CD4-positive, CD25-positive, alpha-beta regulatory T cell (primary cell): Measurements from ENCODE around the gene ZNRF3. TPM values are rescaled to one million over a fixed set of nuclear protein-coding genes. Genes with fewer than 3 reads are reported as not detected.
A peak's percentile ranks its signal among the peaks of the same experiment; 100 is the strongest.

ENCODE experiments used
- ATAC-seq, 2 donors: fragments of 150-1000 bp; cut with Tn5 transposase; one replicate each; pipeline ENCODE4 v1.10.0; 2021; ENCODE audit warnings: low read depth in 2 of 2, moderate number of reproducible peaks in 2 of 2, moderate library complexity in 1 of 2
- DNase-seq, 3 donors: peaks; one replicate each; pipeline versions ENCODE4 v3.0.0 to v3.0.0-alpha.2; 2012 to 2022; ENCODE audit warnings: mixed read lengths in 1 of 3
- H3K27ac ChIP-seq: one replicate; pipeline ENCODE4 v1.7.0; 2013; ENCODE audit warnings: mild to moderate bottlenecking, low read length; ENCODE audit not compliant: insufficient read depth, poor library complexity, severe bottlenecking
- H3K27me3 ChIP-seq: one replicate; pipeline ENCODE4 v1.7.0; 2013; ENCODE audit warnings: low read length; ENCODE audit not compliant: control insufficient read depth, insufficient read depth
- H3K36me3 ChIP-seq: one replicate; pipeline ENCODE4 v1.7.0; 2013; ENCODE audit warnings: mild to moderate bottlenecking, low read length, moderate library complexity; ENCODE audit not compliant: control insufficient read depth, insufficient read depth
- H3K4me1 ChIP-seq: 2 replicates; pipeline ENCODE4 v1.7.0; 2013; ENCODE audit warnings: mild to moderate bottlenecking, low read length; ENCODE audit not compliant: insufficient read depth, control insufficient read depth, poor library complexity, severe bottlenecking
- H3K4me3 ChIP-seq: one replicate; pipeline ENCODE4 v1.7.0; 2013; ENCODE audit warnings: low read depth, mild to moderate bottlenecking, low read length, moderate library complexity
- H3K9me3 ChIP-seq, 2 experiments: 1 replicate in 1 of 2; 2 replicates in 1 of 2; pipeline ENCODE4 v1.7.0; 2013; ENCODE audit warnings: low read length in 2 of 2, mild to moderate bottlenecking in 1 of 2, moderate library complexity in 1 of 2; ENCODE audit not compliant: control insufficient read depth in 2 of 2
- H3K27ac Mint-ChIP-seq, 3 donors: one replicate each; pipeline ENCODE4 v1.8.0; 2020 to 2022; ENCODE audit warnings: mild to moderate bottlenecking in 3 of 3, mixed read lengths in 3 of 3, moderate library complexity in 2 of 3
- H3K27me3 Mint-ChIP-seq: one replicate; pipeline ENCODE4 v1.8.0; 2022; ENCODE audit warnings: mild to moderate bottlenecking, mixed read lengths
- H3K36me3 Mint-ChIP-seq: one replicate; pipeline ENCODE4 v1.8.0; 2020; ENCODE audit warnings: mixed read lengths
- H3K4me1 Mint-ChIP-seq, 4 donors: one replicate each; pipeline ENCODE4 v1.8.0; 2020 to 2022; ENCODE audit warnings: mixed read lengths in 4 of 4, mild to moderate bottlenecking in 1 of 4
- H3K4me3 Mint-ChIP-seq, 4 donors: one replicate each; pipeline ENCODE4 v1.8.0; 2020 to 2022; ENCODE audit warnings: mild to moderate bottlenecking in 4 of 4, mixed read lengths in 4 of 4, moderate library complexity in 3 of 4
- H3K9me3 Mint-ChIP-seq, 7 donors: one replicate each; pipeline ENCODE4 v1.8.0; 2020 to 2022; ENCODE audit warnings: mixed read lengths in 7 of 7, mild to moderate bottlenecking in 3 of 7, moderate library complexity in 2 of 7
- polyA plus RNA-seq, 4 donors: library from polyadenylated mRNA; unstranded; fragments of 300-500 nt; fragmentation: Illumina TruSeq; gene quantifications; one replicate each; pipeline ENCODE4 v1.2.3, GENCODE V29; 2021
- total RNA-seq: library from RNA; stranded (reverse); gene quantifications from one replicate; pipeline ENCODE4 v1.2.3, GENCODE V29; 2022

ZNRF3 gene
- total and polyA plus RNA-seq, 5 donors from 2014 or later: 0.06 to 0.35 (median 0.24) TPM

DNA sequence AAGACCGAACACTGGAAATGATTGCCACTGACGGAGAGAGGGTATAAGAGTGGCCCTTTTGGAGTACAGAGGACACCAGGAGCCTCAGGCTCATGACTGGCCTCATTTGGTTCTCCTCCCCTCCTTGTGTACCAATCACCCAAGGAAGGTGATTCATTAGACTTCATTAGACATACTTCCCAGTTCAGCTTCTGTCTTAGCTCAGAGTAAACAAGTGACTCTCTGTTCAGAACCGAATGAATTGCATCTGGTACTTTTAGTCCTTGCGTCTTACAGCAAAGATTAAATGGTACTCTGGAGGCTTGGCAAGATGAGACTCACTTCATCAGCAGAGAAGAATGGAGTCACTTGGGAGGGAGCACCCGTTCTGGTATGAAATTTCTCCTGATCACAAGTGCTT, 75.2 kb downstream of the ZNRF3 start:
- Histone ChIP-seq H3K27ac (no peak overlapping the region), H3K4me3 (no peak overlapping the region), H3K27me3 (peaks cover 14% of the 10 kb centered on the region), H3K4me1 (peaks cover 15% of the 10 kb centered on the region), H3K9me3 (no peaks in the 10 kb centered on the region), H3K36me3 (no peaks in the 10 kb centered on the region)
- Mint-ChIP-seq H3K36me3 (peaks cover 8% of the 10 kb centered on the region), H3K27me3 (peaks cover 36% of the 10 kb centered on the region), H3K27ac (no peak overlapping the region), H3K9me3 (peaks cover 0 to 4% (median 0%) of the 10 kb centered on the region in 7 donors), H3K4me1 (peaks cover 4 to 24% (median 16%) of the 10 kb centered on the region in 4 donors), H3K4me3 (no peak overlapping the region)
- ATAC-seq: no peak
- no peak for DNase-seq

- peaks cover 3% of the 10 kb centered on the region for H3K27me3 ChIP-seq
- peaks cover 0 to 5% (median under 1%) of the 10 kb centered on the region in 4 donors for H3K4me1 Mint-ChIP-seq
- H3K36me3 Mint-ChIP-seq: peaks cover 8% of the 10 kb centered on the region
- H3K4me3 Mint-ChIP-seq: no peak overlapping the region
- H3K27ac Mint-ChIP-seq: no peak overlapping the region
- peaks cover 22% of the 10 kb centered on the region for H3K27me3 Mint-ChIP-seq
- DNase-seq: no peak
- H3K9me3 Mint-ChIP-seq: peaks cover 0 to 3% (median 0%) of the 10 kb centered on the region in 7 donors
- H3K4me1 ChIP-seq: no peaks in the 10 kb centered on the region
- H3K9me3 ChIP-seq: no peaks in the 10 kb centered on the region
- no peaks in the 10 kb centered on the region for H3K36me3 ChIP-seq
- no peak overlapping the region for H3K27ac ChIP-seq
- no peak overlapping the region for H3K4me3 ChIP-seq
- ATAC-seq: no peak
These were observed 78.7 kb downstream of the ZNRF3 start for GRCh38 chr22:28962042-28962554.

- H3K27me3 ChIP-seq: peaks cover 2% of the 10 kb centered on the region
These were observed 80.0 kb downstream of the ZNRF3 start for GRCh38 chr22:28963362-28963761.

DNA sequence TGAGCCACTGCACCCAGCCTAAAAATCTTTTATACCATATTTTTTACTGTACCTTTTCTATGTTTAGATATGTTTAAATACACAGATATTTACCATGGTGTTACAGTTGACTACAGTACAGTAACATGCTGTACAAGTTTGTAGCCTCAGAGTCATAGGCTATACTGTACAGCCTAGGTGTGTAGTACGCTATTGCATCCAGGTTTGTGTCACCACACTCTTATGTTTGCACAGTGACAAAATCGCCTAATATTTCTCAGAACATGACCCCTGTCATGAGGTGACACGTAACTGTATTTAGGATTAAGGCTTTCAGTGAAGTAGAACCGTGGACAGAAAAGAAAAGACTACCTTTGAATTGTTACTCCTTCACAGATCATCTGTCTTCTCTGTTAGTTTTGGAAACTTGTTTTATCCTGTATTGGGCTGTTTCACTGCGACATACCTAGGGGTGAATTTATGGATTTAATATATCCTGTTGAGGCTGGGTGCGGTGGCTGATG, 83.8 kb downstream of the ZNRF3 start:
- Histone ChIP-seq H3K27me3 (no peaks in the 10 kb centered on the region), H3K9me3 (no peaks in the 10 kb centered on the region), H3K27ac (no peak overlapping the region), H3K4me1 (no peaks in the 10 kb centered on the region), H3K36me3 (no peaks in the 10 kb centered on the region), H3K4me3 (no peak overlapping the region)
- H3K4me3 Mint-ChIP-seq: no peak overlapping the region
- no peaks in the 10 kb centered on the region for H3K4me1 Mint-ChIP-seq
- DNase-seq: no peak
- no peak overlapping the region for H3K27ac Mint-ChIP-seq
- no peak for ATAC-seq
- H3K36me3 Mint-ChIP-seq: no peaks in the 10 kb centered on the region
- peaks cover 12% of the 10 kb centered on the region for H3K27me3 Mint-ChIP-seq
- H3K9me3 Mint-ChIP-seq: peaks cover 0 to 2% (median 0%) of the 10 kb centered on the region in 7 donors

More at GRCh38 chr22:28963362-28963761, 80.0 kb downstream of the ZNRF3 start:
- H3K4me1 ChIP-seq: no peaks in the 10 kb centered on the region
- no peaks in the 10 kb centered on the region for H3K36me3 ChIP-seq
- H3K36me3 Mint-ChIP-seq: peaks cover 5% of the 10 kb centered on the region
- ATAC-seq: no peak
- H3K4me3 ChIP-seq: no peak overlapping the region
- no peak overlapping the region for H3K27ac Mint-ChIP-seq
- peaks cover 0 to 5% (median 0%) of the 10 kb centered on the region in 4 donors for H3K4me1 Mint-ChIP-seq
- H3K9me3 Mint-ChIP-seq: no peaks in the 10 kb centered on the region
- H3K4me3 Mint-ChIP-seq: no peak overlapping the region
- peaks cover 19% of the 10 kb centered on the region for H3K27me3 Mint-ChIP-seq
- H3K9me3 ChIP-seq: no peaks in the 10 kb centered on the region
- DNase-seq: no peak
- no peak overlapping the region for H3K27ac ChIP-seq

- no peaks in the 10 kb centered on the region for H3K4me1 ChIP-seq
- H3K36me3 Mint-ChIP-seq: no peaks in the 10 kb centered on the region
- DNase-seq: no peak
- no peak overlapping the region for H3K27ac Mint-ChIP-seq
- H3K27ac ChIP-seq: no peak overlapping the region
- H3K4me3 ChIP-seq: no peak overlapping the region
- H3K27me3 Mint-ChIP-seq: peaks cover 12% of the 10 kb centered on the region
- no peaks in the 10 kb centered on the region for H3K9me3 ChIP-seq
- H3K36me3 ChIP-seq: no peaks in the 10 kb centered on the region
- H3K9me3 Mint-ChIP-seq: peaks cover 0 to 2% (median 0%) of the 10 kb centered on the region in 7 donors
- no peak for ATAC-seq
- H3K4me1 Mint-ChIP-seq: no peaks in the 10 kb centered on the region
- H3K4me3 Mint-ChIP-seq: no peak overlapping the region
- no peaks in the 10 kb centered on the region for H3K27me3 ChIP-seq
These were observed 84.6 kb downstream of the ZNRF3 start for GRCh38 chr22:28967969-28968368.

- no peak overlapping the region for H3K4me3 Mint-ChIP-seq
- H3K36me3 ChIP-seq: no peaks in the 10 kb centered on the region
- H3K4me3 ChIP-seq: no peak overlapping the region
- ATAC-seq: no peak
- no peak for DNase-seq
- H3K9me3 ChIP-seq: no peaks in the 10 kb centered on the region
- peaks cover 0 to 2% (median 0%) of the 10 kb centered on the region in 7 donors for H3K9me3 Mint-ChIP-seq
- peaks cover 10% of the 10 kb centered on the region for H3K27me3 Mint-ChIP-seq
- no peaks in the 10 kb centered on the region for H3K4me1 Mint-ChIP-seq
- peak overlapping the region in 1 of 3 donors; percentile 53 for H3K27ac Mint-ChIP-seq
- no peaks in the 10 kb centered on the region for H3K36me3 Mint-ChIP-seq
- H3K4me1 ChIP-seq: no peaks in the 10 kb centered on the region
- H3K27ac ChIP-seq: no peak overlapping the region
- no peaks in the 10 kb centered on the region for H3K27me3 ChIP-seq
These were observed 86.2 kb downstream of the ZNRF3 start for GRCh38 chr22:28969401-28970168.

DNA sequence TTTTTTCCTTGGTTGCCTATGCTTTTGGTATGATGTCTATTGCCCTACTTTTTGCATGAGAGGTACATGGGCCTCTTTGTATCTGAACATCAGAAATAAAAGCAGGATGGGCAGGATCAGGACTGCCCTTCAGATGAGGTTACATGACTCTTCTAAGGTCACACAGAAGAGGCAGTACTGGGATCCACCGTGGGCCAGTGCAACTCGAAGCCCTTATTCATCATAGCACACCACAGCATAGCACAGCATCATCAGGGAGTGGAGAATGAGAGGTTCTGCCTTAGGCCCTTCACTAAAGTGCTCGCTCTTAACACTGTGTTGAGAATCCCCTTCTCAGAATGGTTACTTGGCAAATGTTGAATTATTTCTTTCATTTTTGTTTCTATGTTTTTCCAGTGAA, 90.0 kb downstream of the ZNRF3 start:
- Mint-ChIP-seq H3K27me3 (peaks cover 9% of the 10 kb centered on the region), H3K9me3 (peaks cover 0 to 2% (median 0%) of the 10 kb centered on the region in 7 donors), H3K4me3 (no peak overlapping the region)

More for the DNA sequence above, 90.0 kb downstream of the ZNRF3 start:
- H3K4me1 ChIP-seq: no peaks in the 10 kb centered on the region
- H3K27me3 ChIP-seq: peaks cover 2% of the 10 kb centered on the region
- no peak for DNase-seq
- no peak overlapping the region for H3K27ac Mint-ChIP-seq
- H3K4me1 Mint-ChIP-seq: peaks cover 0 to 3% (median 2%) of the 10 kb centered on the region in 4 donors
- H3K4me3 ChIP-seq: no peak overlapping the region
- no peaks in the 10 kb centered on the region for H3K36me3 Mint-ChIP-seq
- no peaks in the 10 kb centered on the region for H3K36me3 ChIP-seq
- no peak for ATAC-seq
- no peak overlapping the region for H3K27ac ChIP-seq
- no peaks in the 10 kb centered on the region for H3K9me3 ChIP-seq
